H1 (cell line): ENCODE data around the gene ARFGEF3. TPM values are rescaled to one million over a fixed set of nuclear protein-coding genes. Genes with fewer than 3 reads are reported as not detected.

Experiments
- CTCF ChIA-PET: fragments of 300-600 bp; sonication (Branson Sonifier 250); formaldehyde crosslinking; loops from one replicate; lab custom pipeline; 2021; ENCODE audit not compliant: partially characterized antibody; lab: Charles Lee
- POLR2A ChIA-PET: fragments of 300-600 bp; sonication (Branson Sonifier 250); formaldehyde crosslinking; loops from one replicate; lab custom pipeline; 2021; ENCODE audit warnings: inconsistent platforms; ENCODE audit not compliant: partially characterized antibody; lab: Charles Lee
- DNase-seq, 2 experiments: peaks; one replicate each; pipeline versions ENCODE4 v3.0.0 to v3.0.0-alpha.2; 2010 to 2022; ENCODE audit warnings: low spot score in 2 of 2, low read depth in 1 of 2, mixed read lengths in 1 of 2
- FAIRE-seq: peaks from 2 replicates; lab custom pipeline; 2011; peaks lifted over from hg19 to GRCh38; lab: Jason Lieb, UNC
- H2AFZ ChIP-seq: 2 replicates; pipeline ENCODE4 v1.8.1; 2012; ENCODE audit warnings: low read length, inconsistent platforms
- H2AK5ac ChIP-seq: 2 replicates; pipeline ENCODE4 v1.6.1; 2013; ENCODE audit warnings: low read depth, low read length
- H2BK120ac ChIP-seq: replicated peaks from 2 replicates; pipeline ENCODE3; 2013; ENCODE audit warnings: low read depth, low read length, inconsistent platforms
- H2BK12ac ChIP-seq: 2 replicates; pipeline ENCODE4 v1.6.1; 2013; ENCODE audit warnings: low read depth, low read length
- H2BK15ac ChIP-seq: 2 replicates; pipeline ENCODE4 v1.6.1; 2013; ENCODE audit warnings: low read length
- H2BK20ac ChIP-seq: 2 replicates; pipeline ENCODE4 v1.6.1; 2013; ENCODE audit warnings: low read length
- H2BK5ac ChIP-seq: 2 replicates; pipeline ENCODE4 v1.6.1; 2013; ENCODE audit warnings: low read depth, low read length
- H3K14ac ChIP-seq: 2 replicates; pipeline ENCODE4 v1.6.1; 2013; ENCODE audit warnings: inconsistent platforms; ENCODE audit not compliant: insufficient read length
- H3K18ac ChIP-seq: 2 replicates; pipeline ENCODE4 v1.6.1; 2013; ENCODE audit warnings: low read length; ENCODE audit errors: extremely low read depth
- H3K23ac ChIP-seq: 2 replicates; pipeline ENCODE4 v1.6.1; 2013; ENCODE audit warnings: inconsistent platforms; ENCODE audit not compliant: insufficient read length
- H3K23me2 ChIP-seq: 2 replicates; pipeline ENCODE4 v1.6.1; 2013; ENCODE audit warnings: low read depth, low read length
- H3K27ac ChIP-seq: 2 replicates; pipeline ENCODE4 v1.6.1; 2011; ENCODE audit warnings: low read depth, low read length, inconsistent platforms
- H3K27me3 ChIP-seq, 4 experiments: replicated peaks in 1 of 4; 1 replicate in 1 of 4; 2 replicates in 3 of 4; pipeline versions ENCODE4 v1.6.1 to v1.8.1; 2011 to 2013; ENCODE audit warnings: low read length in 3 of 4, mild to moderate bottlenecking in 3 of 4, inconsistent platforms in 2 of 4, mixed read lengths in 2 of 4, moderate library complexity in 1 of 4; ENCODE audit not compliant: control insufficient read depth in 3 of 4, insufficient read depth in 3 of 4; ENCODE audit errors: extremely low read depth in 1 of 4
- H3K36me3 ChIP-seq, 4 experiments: 2 replicates each; pipeline versions ENCODE4 v1.6.1 to v1.8.1; 2011 to 2013; ENCODE audit warnings: mild to moderate bottlenecking in 4 of 4, low read length in 3 of 4, moderate library complexity in 2 of 4, control low read depth in 1 of 4, inconsistent platforms in 1 of 4; ENCODE audit not compliant: insufficient read depth in 4 of 4, control insufficient read depth in 2 of 4
- H3K4ac ChIP-seq: replicated peaks from 2 replicates; pipeline ENCODE3; 2013; ENCODE audit warnings: low read length, low read depth, mixed read lengths, inconsistent platforms; ENCODE audit not compliant: insufficient read length
- H3K4me1 ChIP-seq, 4 experiments: replicated peaks in 1 of 4; 1 replicate in 1 of 4; 2 replicates in 3 of 4; pipeline versions ENCODE4 v1.6.1 to v1.8.1; 2011 to 2013; ENCODE audit warnings: low read length in 3 of 4, inconsistent platforms in 2 of 4, mixed read lengths in 1 of 4; ENCODE audit not compliant: insufficient read depth in 4 of 4, control insufficient read depth in 3 of 4
- H3K4me2 ChIP-seq, 2 experiments: 2 replicates each; pipeline versions ENCODE4 v1.6.1 to v1.8.1; 2011 to 2013; ENCODE audit warnings: low read depth in 2 of 2, low read length in 2 of 2, control low read depth in 1 of 2, inconsistent platforms in 1 of 2, mild to moderate bottlenecking in 1 of 2; ENCODE audit not compliant: insufficient read depth in 1 of 2
- H3K4me3 ChIP-seq, 4 experiments: fragments of 200-600, 300-600 bp in 1 of 4; sonication (generic), shearing (Covaris generic), sonication (Bioruptor Twin) in 1 of 4; 2 replicates each; pipeline versions ENCODE4 v1.5.1 to v1.8.1; 2011 to 2016; ENCODE audit warnings: low read length in 4 of 4, low read depth in 3 of 4, control low read depth in 2 of 4, inconsistent platforms in 2 of 4, mild to moderate bottlenecking in 2 of 4, mixed read lengths in 1 of 4, moderate library complexity in 1 of 4; ENCODE audit not compliant: insufficient read depth in 2 of 4; ENCODE audit errors: extremely low read depth in 1 of 4
- H3K56ac ChIP-seq: replicated peaks from 2 replicates; pipeline ENCODE3; 2013; ENCODE audit warnings: low read depth, mild to moderate bottlenecking, mixed read lengths, low read length, inconsistent platforms; ENCODE audit not compliant: insufficient read length
- H3K79me1 ChIP-seq: 2 replicates; pipeline ENCODE4 v1.6.1; 2013; ENCODE audit warnings: low read depth, low read length, control low read depth
- H3K79me2 ChIP-seq, 2 experiments: 2 replicates each; pipeline versions ENCODE4 v1.6.1 to v1.8.1; 2012 to 2013; ENCODE audit warnings: low read length in 2 of 2, mild to moderate bottlenecking in 2 of 2, inconsistent platforms in 1 of 2; ENCODE audit not compliant: insufficient read depth in 2 of 2, control insufficient read depth in 1 of 2
- H3K9ac ChIP-seq, 4 experiments: replicated peaks in 1 of 4; 1 replicate in 1 of 4; 2 replicates in 3 of 4; pipeline versions ENCODE4 v1.6.1 to v1.8.1; 2011 to 2013; ENCODE audit warnings: low read depth in 3 of 4, low read length in 3 of 4, control low read depth in 2 of 4, mild to moderate bottlenecking in 2 of 4, moderate library complexity in 2 of 4, inconsistent platforms in 1 of 4; ENCODE audit errors: extremely low read depth in 1 of 4
- H3K9me3 ChIP-seq, 2 experiments: 2 replicates each; pipeline versions ENCODE4 v1.6.1 to v1.8.1; 2012 to 2013; ENCODE audit warnings: mild to moderate bottlenecking in 2 of 2, moderate library complexity in 2 of 2, control low read depth in 1 of 2, inconsistent platforms in 1 of 2, low read depth in 1 of 2, low read length in 1 of 2, mixed read lengths in 1 of 2; ENCODE audit not compliant: insufficient read depth in 2 of 2
- H4K20me1 ChIP-seq, 2 experiments: replicated peaks in 1 of 2; 2 replicates each; pipeline versions ENCODE3 to v1.8.1; 2011 to 2013; ENCODE audit warnings: inconsistent platforms in 2 of 2, low read length in 2 of 2, mild to moderate bottlenecking in 1 of 2; ENCODE audit not compliant: insufficient read depth in 2 of 2, control insufficient read depth in 1 of 2
- H4K5ac ChIP-seq: 2 replicates; pipeline ENCODE4 v1.6.1; 2013; ENCODE audit warnings: low read length, low read depth, mixed read lengths, inconsistent platforms; ENCODE audit not compliant: insufficient read length
- H4K8ac ChIP-seq: 2 replicates; pipeline ENCODE4 v1.8.0; 2013; ENCODE audit warnings: mild to moderate bottlenecking, moderate library complexity, low read length, inconsistent platforms; ENCODE audit not compliant: insufficient read depth; ENCODE audit errors: extremely low read depth
- H4K91ac ChIP-seq: replicated peaks from 2 replicates; pipeline ENCODE3; 2013; ENCODE audit warnings: low read length, mixed read lengths, inconsistent platforms; ENCODE audit not compliant: insufficient read length
- BCL11A ChIP-seq, 2 experiments: IDR thresholded peaks; one replicate each; pipeline ENCODE4 v1.6.1; 2011; ENCODE audit warnings: low read depth in 2 of 2, low read length in 2 of 2, mild to moderate bottlenecking in 2 of 2
- CBX8 ChIP-seq: fragments of 300-800, 300-1000 bp; sonication (generic); IDR thresholded peaks from 2 replicates; pipeline ENCODE4 v1.7.1; 2016; ENCODE audit warnings: low read depth, low read length, borderline replicate concordance
- E2F6 ChIP-seq: IDR thresholded peaks from 2 replicates; pipeline ENCODE4 v1.6.1; 2012; ENCODE audit warnings: inconsistent platforms
- EZH2 ChIP-seq: fragments of 200-600 bp; sonication (generic); IDR thresholded peaks from 2 replicates; pipeline ENCODE4 v1.7.1; 2012; ENCODE audit warnings: low read depth, mild to moderate bottlenecking, moderate library complexity, low read length, inconsistent platforms; ENCODE audit not compliant: severe bottlenecking
- GTF2F1 ChIP-seq: IDR thresholded peaks from 2 replicates; pipeline ENCODE4 v1.6.1; 2012; ENCODE audit warnings: low read depth, low read length, improper control_type of control experiment, borderline replicate concordance
- HDAC2 ChIP-seq, 2 experiments: fragments of 300-600 bp in 1 of 2; sonication (generic) in 1 of 2; IDR thresholded peaks; 2 replicates each; pipeline ENCODE4 v1.6.1; 2011 to 2012; ENCODE audit warnings: low read depth in 2 of 2, low read length in 2 of 2, mild to moderate bottlenecking in 2 of 2, moderate library complexity in 2 of 2, borderline replicate concordance in 1 of 2, inconsistent platforms in 1 of 2
- KDM1A ChIP-seq: fragments of 200-600, 300-600 bp; sonication (generic); IDR thresholded peaks from 2 replicates; pipeline ENCODE4 v1.7.1; 2016; ENCODE audit warnings: mild to moderate bottlenecking, low read length, borderline replicate concordance
- RNF2 ChIP-seq: fragments of 200-900, 300-1000 bp; sonication (generic); IDR thresholded peaks from 2 replicates; pipeline ENCODE4 v1.7.1; 2016; ENCODE audit warnings: borderline replicate concordance, low read depth, mild to moderate bottlenecking, antibody characterized with exemption, low read length; ENCODE audit not compliant: poor library complexity, severe bottlenecking; ENCODE audit errors: missing control alignments
- SIRT6 ChIP-seq: IDR thresholded peaks from one replicate; pipeline ENCODE4 v1.7.1; 2012; ENCODE audit warnings: low read length, inconsistent platforms
- TCF12 ChIP-seq: IDR thresholded peaks from 2 replicates; pipeline ENCODE4 v1.6.1; 2011; ENCODE audit warnings: low read depth, mild to moderate bottlenecking, low read length
- ZNF274 ChIP-seq: IDR thresholded peaks from 2 replicates; pipeline ENCODE4 v1.7.0; 2012; ENCODE audit warnings: low read length, borderline replicate concordance; ENCODE audit errors: extremely low read depth
- WGBS, 2 experiments: shearing (Covaris generic) in 1 of 2; methylation state at CpG; one replicate each; pipeline versions ENCODE4 v1.1.6 to v1.1.7; 2013 to 2015; ENCODE audit warnings: low lambda C conversion rate in 2 of 2, mixed read lengths in 2 of 2, inconsistent platforms in 1 of 2, low coverage in 1 of 2, missing lambda C conversion rate in 1 of 2; ENCODE audit not compliant: insufficient replicate concordance in 2 of 2, insufficient coverage in 1 of 2, insufficient read length in 1 of 2; ENCODE audit errors: extremely low coverage in 1 of 2, missing lambda C conversion rate in 1 of 2; 5-methylcytosine and 5-hydroxymethylcytosine counted together
- polyA plus RNA-seq, 7 experiments: library from polyadenylated mRNA; depleted of rRNA in 3 of 7; stranded (reverse) in 5 of 7; unstranded in 2 of 7; fragments of >200 nt in 5 of 7; fragments of 200-250 nt in 2 of 7; gene quantifications; 1 replicate in 5 of 7; 2 replicates in 1 of 7; 4 replicates in 1 of 7; pipeline versions ENCODE4 v1.2.1 to v1.2.3, GENCODE V29; 2011 to 2013; ENCODE audit warnings: missing spikeins in 2 of 7, mixed read lengths in 2 of 7
- total RNA-seq: library from RNA; stranded (reverse); fragmentation: NEBNext Ultra II Directional; extraction: Animal tissue kit (Norgen Biotek cat#: 25700); gene quantifications from 2 replicates; pipeline ENCODE4 v1.2.1, GENCODE V29; 2021
- TF ChIP-seq, protein P1 (sequence below): IDR thresholded peaks from 2 replicates; pipeline ENCODE4 v1.6.1; 2012; ENCODE audit warnings: inconsistent platforms

Gene ARFGEF3
- total and polyA plus RNA-seq, 2 of the 8 experiments (the other 6 are each of a cell fraction or from before 2014, with no cell fraction given): 5.8 to 23.2 TPM

DNA sequence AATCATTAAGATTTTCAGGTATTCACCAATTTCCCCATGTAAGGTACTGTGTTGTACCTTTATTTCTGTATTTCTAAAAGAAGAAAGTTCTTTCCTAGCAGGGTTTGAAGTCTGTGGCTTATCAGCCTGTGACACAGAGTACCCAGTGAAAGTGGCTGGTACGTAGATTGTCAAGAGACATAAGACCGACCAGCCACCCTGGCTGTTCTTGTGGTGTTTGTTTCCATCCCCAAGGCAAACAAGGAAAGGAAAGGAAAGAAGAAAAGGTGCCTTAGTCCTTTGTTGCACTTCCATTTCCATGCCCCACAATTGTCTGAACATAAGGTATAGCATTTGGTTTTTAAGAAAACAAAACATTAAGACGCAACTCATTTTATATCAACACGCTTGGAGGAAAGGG, 175.3 kb downstream of the ARFGEF3 start:
- no peaks in the 10 kb centered on the region for H3K9me3 ChIP-seq
- no peak overlapping the region for H2BK12ac ChIP-seq
- H3K79me1 ChIP-seq: no peaks in the 10 kb centered on the region
- no peak overlapping the region for H4K8ac ChIP-seq
- no peak overlapping the region for H2BK20ac ChIP-seq
- H3K4me3 ChIP-seq: no peak overlapping the region
- DNase-seq (no peak), FAIRE-seq (no peak)
- no peaks in the 10 kb centered on the region for H3K79me2 ChIP-seq
- ChIA-PET POLR2A (no interaction called here), CTCF (interaction anchor here (1.5 kb wide), 1 partner anchor 50 kb away, joined by 4 read pairs; no protein-coding TSS in a partner anchor)
- WGBS, 2 experiments: 90% methylated on average over 4 of the region's 4 CpGs; no CpG with 5 or more reads in 1 of the 2 experiments
- H2BK5ac ChIP-seq: no peak overlapping the region
- H3K27ac ChIP-seq: no peak overlapping the region
- no peaks in the 10 kb centered on the region for H4K20me1 ChIP-seq
- no peak overlapping the region for H3K4ac ChIP-seq
- H3K4me2 ChIP-seq: no peak overlapping the region
- no peak overlapping the region for H2AFZ ChIP-seq
- H2BK120ac ChIP-seq: no peak overlapping the region
- H3K4me1 ChIP-seq: peaks cover under 1 to 7% (median 4%) of the 10 kb centered on the region in 4 experiments; a peak in 5 of 7 replicates
- H3K36me3 ChIP-seq: peaks cover 0 to 10% (median 5%) of the 10 kb centered on the region in 4 experiments; a peak in 5 of 8 replicates
- H2AK5ac ChIP-seq: no peak overlapping the region
- no peak overlapping the region for H3K18ac ChIP-seq
- H4K91ac ChIP-seq: no peak overlapping the region
- no peak overlapping the region for H3K23ac ChIP-seq
- H3K27me3 ChIP-seq: no peaks in the 10 kb centered on the region
- no peaks in the 10 kb centered on the region for H3K23me2 ChIP-seq
- H4K5ac ChIP-seq: no peak overlapping the region
- no peak overlapping the region for H3K14ac ChIP-seq
- no peak overlapping the region for H3K56ac ChIP-seq
- H2BK15ac ChIP-seq: no peak overlapping the region
- H3K9ac ChIP-seq: no peak overlapping the region
- TF ChIP-seq EZH2 (no peak), TCF12 (no peak), KDM1A (no peak), BCL11A (IDR thresholded peaks at IDR 0.05; ENCODE audit: low read depth in 2 of 2, low read length in 2 of 2) (no peak), SIRT6 (no peak), ZNF274 (no peak), CBX8 (no peak), HDAC2 (IDR thresholded peaks at IDR 0.05; ENCODE audit: borderline replicate concordance in 1 of 2, low read depth in 2 of 2, low read length in 2 of 2) (no peak), GTF2F1 (no peak), E2F6 (no peak), RNF2 (no peak)
- TF ChIP-seq, protein P1, sequence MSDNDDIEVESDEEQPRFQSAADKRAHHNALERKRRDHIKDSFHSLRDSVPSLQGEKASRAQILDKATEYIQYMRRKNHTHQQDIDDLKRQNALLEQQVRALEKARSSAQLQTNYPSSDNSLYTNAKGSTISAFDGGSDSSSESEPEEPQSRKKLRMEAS: no peak
